Activated CD4-positive, alpha-beta T cell treated with anti-CD3 and anti-CD28 coated beads for 48 hours (primary cell): ENCODE results near the gene PDIA4.
"Not testable (repeated sequence)": the region's sequence is repeated elsewhere in the genome, so short reads cannot be mapped to it uniquely, and the experiment has no call there.

ENCODE experiments used
- DNase-seq: peaks from one replicate; pipeline ENCODE4 v3.0.0-alpha.2; 2020

The PDIA4 gene, protein sequence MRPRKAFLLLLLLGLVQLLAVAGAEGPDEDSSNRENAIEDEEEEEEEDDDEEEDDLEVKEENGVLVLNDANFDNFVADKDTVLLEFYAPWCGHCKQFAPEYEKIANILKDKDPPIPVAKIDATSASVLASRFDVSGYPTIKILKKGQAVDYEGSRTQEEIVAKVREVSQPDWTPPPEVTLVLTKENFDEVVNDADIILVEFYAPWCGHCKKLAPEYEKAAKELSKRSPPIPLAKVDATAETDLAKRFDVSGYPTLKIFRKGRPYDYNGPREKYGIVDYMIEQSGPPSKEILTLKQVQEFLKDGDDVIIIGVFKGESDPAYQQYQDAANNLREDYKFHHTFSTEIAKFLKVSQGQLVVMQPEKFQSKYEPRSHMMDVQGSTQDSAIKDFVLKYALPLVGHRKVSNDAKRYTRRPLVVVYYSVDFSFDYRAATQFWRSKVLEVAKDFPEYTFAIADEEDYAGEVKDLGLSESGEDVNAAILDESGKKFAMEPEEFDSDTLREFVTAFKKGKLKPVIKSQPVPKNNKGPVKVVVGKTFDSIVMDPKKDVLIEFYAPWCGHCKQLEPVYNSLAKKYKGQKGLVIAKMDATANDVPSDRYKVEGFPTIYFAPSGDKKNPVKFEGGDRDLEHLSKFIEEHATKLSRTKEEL

GRCh38 chr7:149028346-149029109, at the start of gene PDIA4:
Gene PDIA4 (minus strand): TSS chr7:149028505. CDS start chr7:149028408, 97 bp downstream.
- peak; percentile 100 for DNase-seq

DNA sequence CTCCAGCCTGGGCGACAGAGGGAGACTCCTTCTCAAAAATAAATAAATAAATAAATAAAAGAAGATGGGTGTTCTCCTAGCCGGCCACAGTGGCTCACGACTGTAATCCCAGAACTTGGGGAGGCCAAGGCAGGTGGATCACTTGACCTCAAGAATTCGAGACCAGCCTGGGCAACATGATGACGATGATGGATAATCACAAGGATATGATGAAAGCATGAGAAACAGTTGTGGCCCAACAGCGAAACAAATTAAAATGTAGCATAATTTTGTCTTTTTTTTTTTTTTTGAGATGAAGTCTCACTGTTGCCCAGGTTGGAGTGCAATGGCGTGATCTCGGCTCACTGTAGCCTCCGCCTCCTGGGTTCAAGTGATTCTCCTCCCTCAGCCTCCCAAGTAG, 49.3 kb upstream of the PDIA4 start:
- DNase-seq, result no peak

DNA sequence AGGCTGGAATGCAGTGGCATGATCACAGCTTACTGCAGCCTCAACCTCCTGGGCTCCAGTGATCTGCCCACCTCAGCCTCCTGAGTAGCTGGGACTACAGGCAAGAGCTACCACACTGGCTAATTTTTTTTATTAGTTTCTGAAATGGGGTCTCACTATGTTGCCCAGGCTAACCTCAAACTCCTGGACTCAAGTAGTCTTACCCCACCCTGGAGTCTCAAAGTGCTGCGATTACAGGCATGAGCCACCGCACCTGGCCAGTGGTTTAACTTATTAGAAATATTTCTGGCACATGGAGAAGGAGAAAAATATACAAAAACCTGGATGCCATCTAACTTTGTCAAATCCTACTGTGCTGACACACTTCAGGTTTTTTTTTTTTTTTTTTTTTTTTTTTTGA, 47.0 kb upstream of the PDIA4 start:
- no peak for DNase-seq

- no peak for DNase-seq
Observed at GRCh38 chr7:149074116-149074885, 46.0 kb upstream of the PDIA4 start.

GRCh38 chr7:149072438-149072775, 44.1 kb upstream of the PDIA4 start:
- no peak for DNase-seq

DNA sequence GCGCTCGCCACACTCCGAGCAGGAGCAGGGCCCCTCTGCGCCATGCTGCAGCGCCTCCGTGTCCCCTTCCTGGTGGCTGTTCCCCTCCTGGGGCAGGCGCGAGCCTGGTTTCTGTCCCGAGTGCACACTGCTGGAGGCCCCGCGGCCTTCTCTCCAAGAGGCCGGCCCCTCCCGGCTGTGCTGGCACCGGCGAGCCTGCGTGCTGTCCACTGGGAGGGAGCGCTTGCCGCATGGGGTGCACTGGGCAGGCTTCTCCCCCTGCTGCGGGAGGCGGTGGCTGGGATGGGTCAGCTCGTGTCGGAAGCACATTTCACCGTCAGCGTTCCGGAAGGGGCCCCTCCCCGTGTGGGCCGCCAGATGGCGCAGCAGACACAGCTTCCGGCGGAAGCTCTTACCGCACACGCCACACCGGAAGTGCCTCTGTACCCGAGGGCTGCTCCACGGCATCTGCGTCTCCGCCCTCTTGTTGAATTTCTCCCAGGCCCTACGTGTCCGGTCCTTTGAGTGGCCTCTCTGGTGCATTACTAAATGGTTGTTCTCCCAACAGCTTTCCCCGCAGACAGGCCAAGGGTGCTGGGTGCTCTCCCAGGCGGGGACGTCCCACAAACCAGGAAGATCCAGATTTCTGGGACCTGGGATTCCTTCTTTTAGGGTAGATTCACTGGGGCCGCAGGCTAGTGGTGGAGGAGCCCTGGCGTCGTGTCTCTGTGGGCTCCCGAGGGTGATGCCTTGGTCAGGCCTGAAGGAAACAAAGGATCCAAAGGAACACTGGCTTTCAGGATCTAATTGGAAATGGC, 43.5 kb upstream of the PDIA4 start:
- DNase-seq, result peak; percentile 69

DNA sequence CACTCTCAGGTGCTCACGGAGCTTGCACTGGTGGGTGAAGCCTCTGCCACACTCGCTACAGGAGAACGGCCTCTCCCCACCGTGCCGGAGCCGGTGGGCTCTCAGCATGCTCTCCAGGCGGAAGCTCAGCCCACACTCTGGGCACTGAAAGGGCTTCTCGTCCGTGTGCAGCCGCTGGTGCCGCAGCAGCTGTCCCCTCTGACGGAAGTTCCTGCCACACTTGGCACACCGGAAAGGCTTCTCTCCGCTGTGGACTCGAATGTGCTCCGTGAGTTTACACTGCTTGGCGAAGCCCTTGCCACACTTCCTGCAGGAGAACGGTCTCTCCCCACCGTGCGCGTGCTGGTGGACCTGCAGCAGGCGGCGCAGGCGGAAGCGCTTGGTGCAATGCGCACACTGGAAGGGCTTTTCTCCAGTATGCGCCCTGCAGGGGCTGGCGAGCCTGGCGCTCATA, 42.9 kb upstream of the PDIA4 start:
- no peak for DNase-seq

DNA sequence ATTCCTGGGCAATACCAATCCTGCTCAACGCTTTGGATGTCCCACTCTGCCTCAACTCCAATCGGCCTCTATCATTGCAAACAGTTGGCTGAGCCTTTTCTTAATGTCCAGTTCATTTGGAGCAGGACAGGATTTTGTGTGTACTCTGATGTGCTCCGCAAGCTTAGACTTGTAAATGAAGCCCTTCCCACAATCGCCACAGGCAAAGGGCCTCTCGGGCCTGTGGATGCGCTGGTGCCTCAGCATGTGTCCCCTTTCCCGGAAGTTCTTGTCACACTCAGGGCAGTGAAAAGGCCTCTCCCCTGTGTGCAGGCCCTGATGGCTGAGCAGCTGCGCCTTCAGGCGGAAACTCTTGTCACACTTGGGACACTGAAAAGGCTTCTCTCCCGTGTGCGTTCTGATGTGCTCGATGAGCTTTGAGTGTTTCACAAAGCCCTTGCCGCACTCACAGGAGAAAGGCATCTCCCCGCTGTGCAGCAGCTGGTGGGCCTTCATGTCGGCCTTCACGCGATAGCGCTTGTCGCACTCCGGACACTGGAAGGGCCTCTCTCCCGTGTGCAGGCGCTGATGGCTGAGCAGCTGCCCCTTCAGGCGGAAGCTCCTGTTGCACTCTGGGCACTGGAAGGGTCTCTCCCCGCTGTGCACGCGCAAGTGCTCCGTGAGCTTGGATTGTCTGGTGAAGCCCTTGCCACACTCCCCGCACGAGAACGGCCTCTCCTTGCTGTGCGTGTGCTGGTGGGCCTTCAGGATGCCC, 42.2 kb upstream of the PDIA4 start:
- DNase-seq, result no peak

GRCh38 chr7:149067869-149068268, 39.6 kb upstream of the PDIA4 start:
- no peak for DNase-seq

GRCh38 chr7:149063476-149063875, 35.2 kb upstream of the PDIA4 start:
- DNase-seq, result no peak

- DNase-seq, result not testable (repeated sequence)
Observed at GRCh38 chr7:149062217-149062899, 34.1 kb upstream of the PDIA4 start.

- no peak for DNase-seq
Observed at GRCh38 chr7:149060156-149060555, 31.9 kb upstream of the PDIA4 start.

DNA sequence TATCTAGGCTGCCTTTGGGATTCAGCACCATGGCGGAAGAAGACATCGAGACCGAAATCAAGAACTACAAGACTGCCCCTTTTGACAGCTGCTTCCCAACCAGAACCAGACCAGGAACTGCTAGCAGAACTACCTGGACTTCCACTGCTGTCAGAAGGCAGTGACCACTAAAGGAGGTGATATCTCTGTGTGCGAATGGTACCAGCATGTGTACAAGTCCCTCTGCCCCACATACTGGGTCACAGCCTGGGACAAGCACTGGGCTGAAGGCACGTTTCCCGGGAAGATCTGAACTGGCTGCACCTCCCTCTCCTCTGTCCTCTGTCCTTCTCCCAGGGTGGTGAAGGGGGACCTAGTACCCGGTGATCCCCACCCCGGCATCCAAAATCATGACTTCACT, 25.6 kb upstream of the PDIA4 start:
- no peak for DNase-seq

DNA sequence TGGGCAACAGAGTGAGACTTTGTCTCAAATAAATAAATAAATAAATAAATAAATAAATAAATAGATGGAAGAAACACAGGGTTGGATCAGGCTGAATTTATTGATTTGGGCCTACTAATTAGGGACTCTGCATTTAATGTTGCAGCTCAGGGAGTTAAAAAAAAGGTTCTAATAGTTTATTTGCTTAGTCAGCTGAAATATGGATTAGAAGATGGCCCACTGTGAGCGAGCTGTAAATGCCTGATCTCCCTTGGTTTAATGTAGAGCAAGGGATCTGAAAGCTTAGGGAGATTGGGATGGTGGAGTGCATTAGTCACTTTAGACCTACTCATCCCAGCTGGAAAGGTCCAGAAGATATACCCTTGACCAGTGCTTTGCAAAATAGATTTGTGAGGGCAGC, 25.1 kb upstream of the PDIA4 start:
- DNase-seq, result no peak

DNA sequence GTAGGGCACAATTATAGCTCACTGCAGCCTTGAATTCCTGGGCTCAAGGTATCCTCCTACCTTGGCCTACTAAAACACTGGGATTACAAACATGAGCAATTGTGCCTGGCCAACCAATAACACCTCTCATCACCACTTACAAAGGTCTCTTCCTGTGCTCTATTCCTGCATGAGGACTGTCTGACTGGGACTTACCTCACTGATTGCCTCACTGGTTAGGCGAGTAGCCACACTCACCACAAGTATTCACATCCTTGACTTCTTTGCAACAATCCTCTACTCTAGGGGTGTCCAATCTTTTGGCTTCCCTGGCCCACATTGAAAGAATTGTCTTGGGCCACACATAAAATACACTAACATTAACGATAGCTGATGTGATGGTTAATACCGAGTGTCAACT, 22.6 kb upstream of the PDIA4 start:
- no peak for DNase-seq

DNA sequence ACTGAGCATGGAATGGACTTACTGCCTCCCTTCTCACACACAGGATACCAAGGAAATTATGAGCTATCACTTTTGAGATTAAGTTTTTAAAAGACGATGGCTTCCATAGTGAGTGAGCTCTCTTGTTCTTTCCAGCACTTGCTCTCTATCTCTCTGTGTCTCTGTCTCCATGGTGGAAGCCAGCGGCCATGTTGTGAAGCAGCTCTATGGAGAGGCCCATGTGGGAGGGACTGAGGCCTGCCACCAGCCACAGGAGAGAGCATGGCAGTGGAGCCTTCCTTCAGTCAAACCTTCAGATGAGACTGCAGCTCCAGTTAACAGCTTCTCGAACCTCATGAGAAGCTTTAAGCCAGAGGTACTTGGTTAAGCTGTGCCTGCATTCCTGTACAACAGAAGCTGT, 20.5 kb upstream of the PDIA4 start:
- no peak for DNase-seq

DNA sequence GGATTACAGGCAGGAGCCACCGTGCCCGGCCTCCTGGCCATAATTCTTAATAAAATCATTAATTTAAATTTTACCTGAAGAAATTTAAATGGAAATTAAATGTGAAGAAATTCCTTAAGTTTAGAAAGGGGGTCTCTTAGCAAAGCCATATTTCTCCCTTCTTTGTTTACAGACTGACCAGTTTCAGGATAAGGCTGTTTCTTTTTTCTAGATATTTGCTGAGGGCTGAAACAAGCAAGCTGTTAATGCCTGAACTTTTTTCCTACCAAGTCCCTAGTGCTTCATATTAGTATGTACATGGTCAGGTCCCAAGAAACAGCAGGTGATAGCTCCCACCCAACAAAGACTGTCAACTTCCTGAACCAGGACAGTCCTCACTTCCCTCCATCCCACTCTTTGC, 18.1 kb upstream of the PDIA4 start:
- no peak for DNase-seq

DNA sequence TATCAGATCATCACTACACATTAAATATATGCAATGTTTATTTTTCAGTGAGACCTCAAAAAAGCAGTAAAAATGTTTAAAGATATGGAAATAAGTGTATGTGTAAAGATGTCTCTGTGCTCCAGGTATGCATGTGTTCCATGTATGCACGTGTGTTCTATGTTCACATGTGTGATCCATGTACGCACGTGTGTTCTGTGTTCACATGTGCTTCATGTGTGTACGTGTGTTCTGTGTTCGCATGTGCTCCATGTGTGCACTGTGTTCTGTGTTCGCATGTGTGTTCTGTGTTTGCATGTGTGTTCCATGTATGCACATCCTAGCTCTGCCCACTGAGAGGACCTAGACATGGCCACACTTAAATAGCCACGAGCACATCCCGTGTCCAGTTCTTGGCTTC, 15.6 kb upstream of the PDIA4 start:
- no peak for DNase-seq

GRCh38 chr7:149041350-149041749, 13.0 kb upstream of the PDIA4 start:
- DNase-seq, result no peak

GRCh38 chr7:149038641-149039040, 10.3 kb upstream of the PDIA4 start:
- DNase-seq, result not testable (repeated sequence)

GRCh38 chr7:149036676-149037075, 8.4 kb upstream of the PDIA4 start:
- no peak for DNase-seq
